K562 (cell line): Measurements from ENCODE around the gene RABGAP1L. TPM values are rescaled to one million over a fixed set of nuclear protein-coding genes. Genes with fewer than 3 reads are reported as not detected.

Source experiments
- ATAC-seq: fragments of 200-7000 bp; cut with Tn5 transposase; 3 replicates; pipeline ENCODE4 v1.9.1; 2020; ENCODE audit warnings: moderate library complexity
- BruUV-seq: library from RNA; stranded (reverse); fragments of 400-500 nt; replicated peaks from 2 replicates; lab custom pipeline; 2021; lab: Mats Ljungman, UMichigan
- CTCF ChIA-PET: fragments of 300-600 bp; formaldehyde crosslinking; extraction: SDS; loops from one replicate; lab custom pipeline; 2021; ENCODE audit warnings: low intra/inter-chr PET ratio; lab: Yijun Ruan, JAX
- POLR2A ChIA-PET: fragments of 300-600, 350-650 bp; sonication (Branson Sonifier 250); formaldehyde crosslinking; extraction: SDS; loops from one replicate; lab custom pipeline; 2021; ENCODE audit warnings: antibody characterized with exemption, inconsistent platforms; lab: Yijun Ruan, JAX
- DNase-seq, 4 experiments: peaks; one replicate each; pipeline versions ENCODE4 v3.0.0 to v3.0.0-alpha.2; 2011 to 2018; ENCODE audit warnings: low spot score in 3 of 4, mixed read lengths in 3 of 4; ENCODE audit errors: extremely low read depth in 1 of 4
- FAIRE-seq: peaks from 2 replicates; lab custom pipeline; 2011; peaks lifted over from hg19 to GRCh38; lab: Jason Lieb, UNC
- H2AFZ ChIP-seq: 2 replicates; pipeline ENCODE4 v1.6.0; 2011; ENCODE audit warnings: low read depth, low read length, control low read depth, inconsistent platforms
- H3K27ac ChIP-seq: fragments of 200-600 bp; 3 replicates; pipeline ENCODE4 v1.8.0; 2011; ENCODE audit warnings: low read depth, mild to moderate bottlenecking, control low read depth, inconsistent platforms, low read length, moderate library complexity, mixed read lengths; ENCODE audit errors: extremely low read depth
- H3K27me3 ChIP-seq, 2 experiments: fragments of 300-600 bp in 1 of 2; 2 replicates in 1 of 2; 3 replicates in 1 of 2; pipeline versions ENCODE4 v1.6.0 to v1.8.0; 2011; ENCODE audit warnings: inconsistent platforms in 2 of 2, low read length in 2 of 2, mild to moderate bottlenecking in 1 of 2, mixed read lengths in 1 of 2, moderate library complexity in 1 of 2; ENCODE audit not compliant: control insufficient read depth in 2 of 2, insufficient read depth in 2 of 2
- H3K36me3 ChIP-seq: fragments of 300-600 bp; 3 replicates; pipeline ENCODE4 v1.8.0; 2011; ENCODE audit warnings: mild to moderate bottlenecking, low read length, inconsistent platforms; ENCODE audit not compliant: control insufficient read depth, insufficient read depth
- H3K4me1 ChIP-seq, 2 experiments: fragments of 200-600 bp in 1 of 2; replicated peaks in 1 of 2; 2 replicates in 1 of 2; 3 replicates in 1 of 2; pipeline versions ENCODE4 v1.5.1 to v1.8.0; 2011; ENCODE audit warnings: inconsistent platforms in 2 of 2, low read length in 2 of 2, mild to moderate bottlenecking in 1 of 2, mixed read lengths in 1 of 2, moderate library complexity in 1 of 2; ENCODE audit not compliant: control insufficient read depth in 2 of 2, insufficient read depth in 2 of 2
- H3K4me2 ChIP-seq: 2 replicates; pipeline ENCODE4 v1.6.1; 2011; ENCODE audit warnings: low read length, control low read depth, inconsistent platforms, mixed read lengths; ENCODE audit not compliant: insufficient read depth
- H3K4me3 ChIP-seq: fragments of 200-600 bp; sonication (generic), shearing (Covaris generic); 2 replicates; pipeline ENCODE4 v1.5.1; 2016; ENCODE audit warnings: control low read depth, inconsistent platforms
- H3K79me2 ChIP-seq: fragments of 200-600 bp; 3 replicates; pipeline ENCODE4 v1.8.0; 2011; ENCODE audit warnings: low read length, inconsistent platforms; ENCODE audit not compliant: control insufficient read depth, insufficient read depth
- H3K9ac ChIP-seq, 2 experiments: 2 replicates each; pipeline versions ENCODE4 v1.6.0 to v1.6.1; 2011; ENCODE audit warnings: low read depth in 2 of 2, low read length in 2 of 2, control low read depth in 1 of 2, inconsistent platforms in 1 of 2, mild to moderate bottlenecking in 1 of 2, mixed read lengths in 1 of 2; ENCODE audit not compliant: insufficient read depth in 1 of 2
- H3K9me1 ChIP-seq: one replicate; pipeline ENCODE4 v1.6.0; 2011; ENCODE audit warnings: inconsistent platforms, mild to moderate bottlenecking, low read length, moderate library complexity; ENCODE audit not compliant: control insufficient read depth, insufficient read depth
- H3K9me3 ChIP-seq: replicated peaks from 2 replicates; pipeline ENCODE4 v1.5.1; 2011; ENCODE audit warnings: low read depth, low read length, inconsistent platforms; ENCODE audit not compliant: control insufficient read depth, insufficient read depth
- H4K20me1 ChIP-seq: replicated peaks from 2 replicates; pipeline ENCODE4 v1.6.1; 2011; ENCODE audit warnings: low read length, inconsistent platforms, mixed read lengths; ENCODE audit not compliant: control insufficient read depth, insufficient read depth
- ARID2 ChIP-seq: fragments of 450-650 bp; IDR thresholded peaks from 2 replicates; pipeline ENCODE4 v1.6.1; 2017; ENCODE audit warnings: antibody characterized with exemption, mild to moderate bottlenecking
- C11orf30 ChIP-seq: fragments of 450-650 bp; IDR thresholded peaks from 2 replicates; pipeline ENCODE4 v1.6.1; 2016; ENCODE audit warnings: low read depth, mild to moderate bottlenecking
- HDAC6 ChIP-seq: IDR thresholded peaks from 2 replicates; pipeline ENCODE4 v1.6.1; 2012; ENCODE audit warnings: low read depth, mild to moderate bottlenecking, control low read depth, inconsistent platforms, low read length, moderate library complexity
- MAFG ChIP-seq: fragments of 450-650 bp; conservative IDR thresholded peaks from 2 replicates; pipeline ENCODE4 v1.6.1; 2016; ENCODE audit warnings: missing genetic modification characterization, missing compliant biosample characterization
- SUPT5H ChIP-seq: fragments of 450-650 bp; IDR thresholded peaks from 2 replicates; pipeline ENCODE4 v1.6.1; 2016
- WGBS: fragments of 100-300 bp; shearing (Covaris generic); methylation state at CpG from one replicate; pipeline ENCODE4 v1.1.6; 2016; ENCODE audit warnings: low coverage, mixed read lengths; ENCODE audit not compliant: insufficient coverage; ENCODE audit errors: missing lambda C conversion rate; 5-methylcytosine and 5-hydroxymethylcytosine counted together
- in situ Hi-C: fragments of 300-500 bp; cut with MboI; formaldehyde crosslinking; loops from 4 replicates; pipeline ENCODE4 v1.15.0; 2018; ENCODE audit warnings: inconsistent platforms, mixed read lengths
- intact Hi-C: fragments of 100-400 bp; cut with micrococcal nuclease; formaldehyde crosslinking; loops from 2 replicates; pipeline ENCODE4 v1.14.2; 2022
- polyA plus RNA-seq, 8 experiments: library from polyadenylated mRNA; depleted of rRNA in 4 of 8; stranded (reverse) in 5 of 8; unstranded in 3 of 8; fragments of >200 nt; fragmentation: Nextera tagmentation in 2 of 8; fragmentation: Illumina TruSeq in 1 of 8; extraction: Ambion mirVana in 2 of 8; extraction: Trizol in 1 of 8; gene quantifications; 2 replicates each; pipeline versions ENCODE4 v1.2.1 to v1.2.3, GENCODE V29; 2011 to 2014; ENCODE audit warnings: inconsistent platforms in 1 of 8, missing spikeins in 1 of 8
- total RNA-seq, 7 experiments: library from RNA; depleted of rRNA in 6 of 7; stranded (reverse); fragments of >200 nt in 6 of 7; fragmentation: Illumina TruSeq in 2 of 7; extraction: Trizol in 2 of 7; gene quantifications; 2 replicates each; pipeline versions ENCODE4 v1.2.1 to v1.2.3, GENCODE V29; 2011 to 2021; ENCODE audit warnings: low replicate concordance in 1 of 7

The RABGAP1L gene
- total and polyA plus RNA-seq, 9 of the 15 experiments (the other 6 are each of a cell fraction or from before 2014, with no cell fraction given): 16.5 to 44.9 (median 26.7) TPM

- H3K4me1 ChIP-seq: peaks cover 0 to 27% of the 10 kb centered on the region in 2 experiments; a peak in 4 of 5 replicates
- H3K9me1 ChIP-seq: no peaks in the 10 kb centered on the region
- H4K20me1 ChIP-seq: no peaks in the 10 kb centered on the region
- H3K27ac ChIP-seq: no peak overlapping the region
- WGBS: 81% methylated on average over 2 of the region's 2 CpGs
- H3K27me3 ChIP-seq: no peaks in the 10 kb centered on the region
- ATAC-seq (no peak), FAIRE-seq (no peak), DNase-seq (no peak)
- H2AFZ ChIP-seq: no peak overlapping the region
- H3K4me3 ChIP-seq: no peak overlapping the region
- no peaks in the 10 kb centered on the region for H3K9me3 ChIP-seq
- in situ Hi-C loops: loop anchor here (25.0 kb wide), 1 partner anchor 712 kb away; no protein-coding TSS in a partner anchor
- H3K4me2 ChIP-seq: no peak overlapping the region
- ChIA-PET CTCF (no interaction called here), POLR2A (interaction anchor here (0.6 to 1.8 kb wide), 5 partner anchors 9 to 906 kb away, joined by 3 to 6 read pairs (median 3); partner anchors contain the start of gene CACYBP)
- no peak for TF ChIP-seq ARID2
- no peak for TF ChIP-seq HDAC6
- H3K9ac ChIP-seq: no peak overlapping the region
- no TSS peak for BruUV-seq
- intact Hi-C loops: no loop called here
- H3K79me2 ChIP-seq: no peaks in the 10 kb centered on the region
- peaks cover 17% of the 10 kb centered on the region for H3K36me3 ChIP-seq
Observed at GRCh38 chr1:174974711-174975119, 815.4 kb downstream of the RABGAP1L start.

GRCh38 chr1:174975764-174976163 lies 816.4 kb downstream of the RABGAP1L start:
- H3K27me3 ChIP-seq: no peaks in the 10 kb centered on the region
- intact Hi-C loops: no loop called here
- no peak overlapping the region for H3K9ac ChIP-seq
- H2AFZ ChIP-seq: no peak overlapping the region
- 94% methylated on average over 1 of the region's 1 CpG for WGBS
- BruUV-seq: no TSS peak
- no peaks in the 10 kb centered on the region for H3K9me1 ChIP-seq
- no peaks in the 10 kb centered on the region for H4K20me1 ChIP-seq
- H3K4me3 ChIP-seq: no peak overlapping the region
- POLR2A ChIA-PET: interaction anchor here (0.8 to 4.0 kb wide), 7 partner anchors 10 to 207 kb away, joined by 3 to 25 read pairs (median 4); partner anchors contain the start of genes CACYBP and MRPS14
- CTCF ChIA-PET: no interaction called here
- H3K79me2 ChIP-seq: no peaks in the 10 kb centered on the region
- no peaks in the 10 kb centered on the region for H3K9me3 ChIP-seq
- in situ Hi-C loops: loop anchor here (25.0 kb wide), 1 partner anchor 713 kb away; no protein-coding TSS in a partner anchor
- H3K4me1 ChIP-seq: peaks cover 0 to 27% of the 10 kb centered on the region in 2 experiments; a peak in 4 of 5 replicates
- no peak for FAIRE-seq
- H3K4me2 ChIP-seq: no peak overlapping the region
- TF ChIP-seq MAFG (tag) (peak; percentile 24; the same call in 1 of the 2 replicates), C11orf30 (0 out of 2 replicates have a peak, but pooled peaks have one; percentile 4), SUPT5H (no peak)
- TF ChIP-seq, all 486 proteins: peak for 2
- DNase-seq (no peak), ATAC-seq (no peak)
- peaks cover 16% of the 10 kb centered on the region; the same call in 2 of the 3 replicates for H3K36me3 ChIP-seq
- H3K27ac ChIP-seq: no peak overlapping the region
